COLO668 (cell line): Measurements from ENCODE around the gene MRTFA.

Experiments used
- DNase-seq: peaks from one replicate; lab custom pipeline; 2025; ENCODE audit not compliant: unreplicated experiment; lab: John Stamatoyannopoulos, UW

The MRTFA gene

GRCh38 chr22:40472579-40472978 lies 163.9 kb downstream of the MRTFA start:
- no peak for DNase-seq

- DNase-seq: no peak
These were observed 164.5 kb downstream of the MRTFA start for GRCh38 chr22:40472051-40472450.

GRCh38 chr22:40469181-40469580 lies 167.3 kb downstream of the MRTFA start:
- DNase-seq: no peak

GRCh38 chr22:40468616-40469015 lies 167.9 kb downstream of the MRTFA start:
- no peak for DNase-seq

DNA sequence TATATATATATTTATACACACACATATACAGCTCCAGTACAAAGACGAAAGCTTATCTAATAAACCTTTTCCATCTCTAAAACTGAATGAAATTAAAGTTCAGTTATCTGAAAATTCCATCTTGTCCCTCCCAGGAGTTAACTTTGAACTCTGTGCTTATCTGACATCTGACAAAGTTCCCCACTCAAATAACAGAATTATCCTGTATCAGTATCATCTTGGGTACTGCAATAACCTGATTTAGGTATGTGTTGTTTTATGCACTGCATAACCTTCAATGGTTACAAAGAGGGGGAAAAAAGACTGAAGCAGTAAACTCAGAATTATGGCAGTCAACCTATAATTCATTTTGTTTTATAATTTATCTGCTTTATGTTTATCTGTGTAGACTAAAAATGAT lies 169.5 kb downstream of the MRTFA start:
- DNase-seq: no peak

DNA sequence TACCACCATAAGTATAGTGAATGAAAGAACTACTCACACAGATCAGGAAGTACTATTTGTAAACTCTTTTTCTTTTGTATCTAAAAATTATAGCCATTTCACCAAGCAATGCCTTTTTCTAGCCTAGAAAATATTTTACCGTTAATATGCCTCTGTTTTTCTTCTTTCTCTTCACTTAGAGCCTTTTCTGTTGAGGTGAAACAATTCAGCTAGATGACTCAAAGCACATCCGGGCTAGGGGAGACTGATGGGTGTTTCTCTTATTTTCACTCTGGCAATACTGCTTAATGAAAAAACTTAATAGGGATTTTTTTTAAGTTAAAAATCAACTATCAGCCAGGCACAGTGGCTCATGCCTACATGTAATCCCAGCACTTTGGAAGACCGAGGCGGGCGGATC lies 172.8 kb downstream of the MRTFA start:
- DNase-seq: no peak

DNA sequence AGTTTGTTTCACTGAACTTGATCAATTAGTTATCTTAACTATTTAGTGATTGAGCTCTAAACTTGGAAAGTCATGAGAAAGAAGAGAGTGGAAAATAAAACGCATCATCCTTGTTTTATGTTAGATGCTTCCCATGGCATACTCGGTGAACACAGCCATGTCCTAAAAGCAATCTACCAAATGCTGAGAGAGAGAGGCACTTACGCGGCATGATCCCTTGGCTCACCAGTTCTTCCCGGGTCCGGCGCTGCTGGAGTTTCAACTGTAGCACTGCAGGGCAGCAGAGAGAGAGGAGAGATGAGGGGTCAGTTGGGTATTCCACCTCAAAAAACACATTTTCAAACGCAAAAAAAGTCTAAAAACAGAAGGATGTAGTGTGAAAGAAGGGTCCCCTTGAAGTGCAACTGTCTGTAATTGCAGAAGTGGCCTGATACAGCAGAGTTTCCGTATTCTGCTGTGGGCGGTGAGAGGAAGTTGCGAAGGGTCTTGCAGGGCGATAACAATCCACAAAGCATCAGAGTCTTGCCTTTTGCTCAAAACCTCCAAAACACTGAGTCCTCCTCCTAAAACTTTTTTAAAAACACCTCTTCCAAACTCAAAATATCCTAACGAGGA lies 173.4 kb downstream of the MRTFA start:
- DNase-seq: no peak

GRCh38 chr22:40462195-40462984 lies 174.1 kb downstream of the MRTFA start:
- DNase-seq: no peak

DNA sequence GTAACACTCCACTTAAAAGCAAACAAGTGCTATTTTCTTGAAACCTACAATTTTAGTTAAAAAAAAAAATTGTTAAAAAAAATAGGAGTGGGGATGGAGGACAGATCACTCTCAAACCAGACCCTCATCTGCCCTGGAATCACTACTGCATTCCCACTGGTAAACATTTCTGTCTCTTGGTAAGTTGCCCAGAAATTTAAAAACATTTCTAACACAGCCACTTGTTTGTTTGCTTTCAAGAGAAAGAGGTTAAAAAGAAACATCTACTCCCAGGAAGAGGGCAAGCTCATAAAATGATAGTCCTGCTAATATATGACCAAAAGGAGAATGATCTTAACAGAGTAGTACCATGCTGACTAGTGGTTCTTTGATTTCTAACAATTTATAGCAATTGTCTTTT lies 182.8 kb downstream of the MRTFA start:
- DNase-seq: no peak

- DNase-seq: no peak
These were observed 183.6 kb downstream of the MRTFA start for GRCh38 chr22:40452730-40453487.

- DNase-seq: no peak
These were observed 185.3 kb downstream of the MRTFA start for GRCh38 chr22:40451210-40451609.

DNA sequence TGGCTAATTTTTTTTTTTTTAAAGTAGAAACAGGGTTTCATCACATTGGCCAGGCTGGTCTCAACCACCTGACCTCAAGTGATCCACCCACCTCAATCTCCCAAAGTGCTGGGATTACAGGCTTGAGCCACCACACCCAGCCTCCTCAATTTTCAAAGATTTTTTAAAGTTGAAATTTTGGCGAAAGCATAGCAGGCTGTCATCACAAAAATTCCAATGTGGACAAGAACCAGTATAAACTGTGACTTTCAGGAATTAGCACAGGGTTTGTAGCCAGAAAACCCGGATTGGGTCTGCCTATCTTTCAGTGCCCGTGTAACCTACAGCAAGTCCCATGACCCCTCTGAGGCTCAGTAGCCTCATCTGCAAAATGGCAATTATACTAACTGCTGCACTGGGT lies 185.9 kb downstream of the MRTFA start:
- DNase-seq: no peak

DNA sequence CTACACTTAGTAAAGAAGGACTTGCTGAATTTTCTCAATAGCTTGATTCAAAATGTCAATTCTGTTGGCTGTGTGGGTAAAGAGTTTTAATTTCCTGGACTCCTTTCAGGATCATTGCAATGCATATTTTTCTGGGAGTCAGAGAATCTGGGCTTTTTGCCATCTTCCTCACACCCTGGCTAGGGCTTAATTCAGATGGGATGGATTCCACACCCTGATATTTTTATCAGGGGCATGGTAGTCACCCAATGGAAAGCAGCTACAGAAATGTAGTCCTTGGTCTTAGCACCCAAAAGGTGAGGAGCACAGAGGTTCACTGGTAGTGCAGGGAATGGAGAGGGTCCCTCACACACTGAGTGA lies 186.9 kb downstream of the MRTFA start:
- DNase-seq: no peak

- DNase-seq: no peak
These were observed 190.3 kb downstream of the MRTFA start for GRCh38 chr22:40446203-40446602.

DNA sequence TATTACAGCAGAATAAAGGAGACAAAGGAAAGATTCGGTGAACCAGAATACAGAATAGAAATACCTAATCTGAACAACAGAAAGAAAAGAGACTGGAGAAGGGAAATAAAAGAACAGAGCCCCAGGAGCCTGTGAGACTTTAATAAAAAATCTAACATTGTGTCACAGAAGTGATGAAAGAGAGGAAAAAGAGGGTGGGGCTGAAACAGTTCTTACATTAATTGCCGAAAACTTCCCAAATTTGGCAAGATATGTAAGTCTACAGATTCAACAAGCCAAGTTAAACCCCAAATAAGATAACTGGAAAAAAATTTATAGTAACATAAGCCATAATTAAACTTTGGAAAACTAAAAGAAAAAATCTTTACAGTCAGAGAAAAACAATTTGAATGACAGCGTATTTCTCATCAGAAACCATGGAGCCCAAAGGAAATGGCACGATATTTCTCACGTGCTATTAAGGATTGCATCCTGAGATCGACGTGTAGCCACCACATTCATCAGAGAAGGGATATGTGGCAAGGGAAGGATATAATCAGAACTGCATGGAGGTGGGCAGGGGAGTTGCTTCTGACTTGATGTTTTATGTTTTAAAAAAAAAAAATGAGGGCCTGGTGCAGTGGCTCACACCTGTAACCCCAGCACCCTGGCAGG lies 192.2 kb downstream of the MRTFA start:
- DNase-seq: no peak

DNA sequence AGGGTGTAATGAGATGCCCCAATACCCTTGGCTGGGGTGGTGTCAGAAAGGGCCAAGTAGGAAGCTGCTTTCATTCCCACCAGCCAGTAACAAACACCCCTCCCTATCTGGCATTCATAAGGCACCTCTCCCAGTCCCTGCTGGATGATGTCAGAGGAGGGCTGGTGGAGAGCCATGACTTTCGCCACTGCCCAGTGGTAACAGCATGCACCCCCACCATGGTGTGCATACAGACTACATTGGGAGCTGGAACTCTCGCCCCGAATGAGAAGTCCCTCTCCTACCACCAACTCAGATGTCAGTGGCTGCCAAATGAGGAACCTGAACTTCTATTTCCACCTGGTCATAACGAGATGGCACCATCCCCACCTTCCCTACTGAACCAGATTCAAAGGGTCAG lies 192.8 kb downstream of the MRTFA start:
- no peak for DNase-seq

DNA sequence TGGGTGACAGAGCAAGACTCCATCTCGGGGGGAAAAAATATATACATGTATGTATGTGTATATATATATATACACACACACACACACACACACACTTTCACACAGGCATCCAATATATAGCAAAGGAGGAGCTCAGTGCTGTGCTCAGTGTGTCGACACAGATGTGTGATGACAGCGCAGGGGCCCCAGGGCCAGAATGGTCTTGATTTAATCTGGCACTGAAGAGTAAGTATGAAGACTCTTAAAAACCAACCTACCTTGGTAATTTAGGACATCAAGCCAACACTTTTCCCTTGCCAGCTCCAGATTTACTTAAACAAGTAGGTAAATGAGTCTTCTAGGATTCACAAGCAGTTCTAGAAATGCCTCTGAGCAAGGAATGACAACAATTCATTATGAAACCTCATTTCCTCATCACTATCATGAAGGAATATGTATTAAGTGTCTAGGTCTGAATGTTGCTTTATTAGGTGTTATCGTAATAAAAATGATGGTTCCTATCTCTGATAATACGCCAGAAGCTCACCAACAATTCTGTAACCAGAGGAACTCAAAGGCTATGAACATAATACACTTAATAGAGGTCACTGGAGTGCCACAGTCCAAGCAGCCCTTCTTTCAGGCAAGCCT lies 194.6 kb downstream of the MRTFA start:
- no peak for DNase-seq

DNA sequence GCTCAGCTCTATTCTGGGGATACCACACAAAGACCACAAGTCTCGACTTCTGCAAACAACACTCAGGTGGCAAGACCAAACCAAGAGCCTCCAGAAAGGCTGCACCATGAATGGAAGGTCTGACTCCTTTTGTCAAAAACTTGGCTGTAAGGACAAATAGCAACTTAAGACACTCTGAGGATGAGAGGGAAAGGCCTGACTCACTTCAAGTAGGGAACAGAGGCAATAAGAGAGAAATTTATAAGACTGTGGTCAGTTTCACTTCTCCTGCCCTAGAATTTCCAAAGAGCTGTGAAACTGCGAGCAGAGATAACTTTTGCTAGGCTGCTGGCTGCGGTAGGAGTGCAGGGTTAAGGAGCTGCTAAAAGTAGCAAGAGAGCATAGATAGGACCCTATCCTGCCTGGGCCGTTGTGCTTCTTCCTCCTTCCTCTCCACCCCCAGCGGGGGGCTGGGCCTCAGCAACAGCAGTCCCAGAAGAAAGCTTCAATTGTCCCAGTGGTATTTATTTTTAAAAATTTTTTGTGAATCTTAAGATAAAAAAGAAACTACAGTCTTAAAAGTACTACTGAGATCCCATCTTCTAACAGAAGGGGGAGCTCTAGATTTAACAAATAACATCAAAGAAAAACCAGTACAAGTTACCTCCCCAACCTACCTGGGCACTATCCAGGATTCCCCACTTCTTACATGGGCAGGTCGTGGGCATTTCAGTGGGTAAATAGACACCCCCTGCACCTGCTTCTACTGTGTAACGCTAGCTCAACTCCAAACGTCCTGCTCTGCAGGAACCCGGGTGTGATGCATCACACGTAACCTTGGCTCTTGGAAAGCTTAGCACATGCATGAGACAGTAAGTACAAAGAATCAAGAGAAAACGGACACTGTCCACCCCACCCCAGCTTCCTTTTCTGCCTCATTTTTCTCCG lies 199.8 kb downstream of the MRTFA start:
- DNase-seq: peak; percentile 16

GRCh38 chr22:40434745-40435144 lies 201.8 kb downstream of the MRTFA start:
- DNase-seq: no peak

DNA sequence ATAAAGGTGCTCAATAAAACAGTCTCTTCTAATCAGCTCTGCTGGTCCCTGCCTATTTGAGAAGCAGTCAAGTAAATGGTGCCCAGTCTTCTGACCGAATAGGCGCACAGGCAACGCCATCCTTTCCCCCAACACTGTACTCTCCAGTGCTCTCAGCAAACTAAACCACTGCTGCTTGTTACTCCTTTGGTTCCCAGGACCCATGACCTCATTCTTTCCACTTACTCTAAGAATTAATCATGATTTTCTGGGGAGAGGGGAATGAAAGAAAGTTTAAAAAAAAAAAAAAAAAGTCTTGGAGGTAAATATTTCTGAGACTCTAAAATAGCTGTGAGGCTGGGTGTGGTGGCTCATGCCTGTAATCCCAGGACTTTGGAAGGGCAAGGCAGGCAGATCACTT lies 202.4 kb downstream of the MRTFA start:
- DNase-seq: no peak
